Effector CD4-positive, alpha-beta T cell (primary cell): ENCODE measurements around the gene F10.
"Not testable (repeated sequence)": the region's sequence is repeated elsewhere in the genome, so short reads cannot be mapped to it uniquely, and the experiment has no call there.

Source experiments
- DNase-seq: peaks from one replicate; pipeline ENCODE4 v3.0.0-alpha.2; 2020

The F10 gene

DNA sequence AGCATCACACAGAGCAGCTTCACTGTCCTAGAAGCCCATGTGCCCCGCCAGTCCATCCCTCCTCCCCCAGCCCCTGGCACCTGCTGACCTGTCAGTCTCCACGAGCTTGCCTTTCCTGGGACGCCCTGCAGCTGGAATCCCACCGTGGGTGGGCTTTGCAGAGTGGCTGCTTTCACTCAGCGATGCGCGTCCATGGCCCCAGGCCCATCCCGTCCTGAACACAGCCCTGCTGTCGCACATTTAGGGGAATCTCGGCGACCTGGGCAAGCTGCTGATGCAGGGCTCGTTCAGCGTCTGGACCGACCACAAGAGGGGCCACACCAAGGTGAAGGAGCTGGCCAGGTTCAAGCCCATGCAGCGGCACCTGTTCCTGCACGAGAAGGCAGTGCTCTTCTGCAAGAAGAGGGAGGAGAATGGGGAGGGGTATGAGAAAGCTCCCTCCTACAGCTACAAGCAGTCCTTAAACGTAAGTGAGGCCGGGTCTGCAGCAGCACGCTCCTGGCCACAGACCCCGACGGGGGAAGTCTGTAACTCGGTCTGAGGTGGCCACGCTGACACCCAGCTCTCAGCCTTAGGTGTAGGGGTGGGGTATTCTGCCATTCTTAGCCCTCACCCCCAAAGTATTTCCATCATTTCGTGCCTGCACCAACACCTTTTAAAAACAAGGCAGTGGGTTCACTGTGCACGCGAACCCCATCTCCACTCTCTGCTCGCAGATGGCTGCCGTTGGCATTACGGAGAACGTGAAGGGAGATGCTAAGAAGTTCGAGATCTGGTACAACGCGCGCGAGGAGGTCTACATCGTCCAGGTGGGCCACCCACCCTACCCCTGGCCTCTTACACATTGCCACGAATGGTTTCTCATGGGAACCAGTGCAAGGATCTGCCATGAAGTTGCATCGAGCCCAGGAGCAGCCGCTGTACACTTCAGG, 35.3 kb upstream of the F10 start:
- DNase-seq = no peak

DNA sequence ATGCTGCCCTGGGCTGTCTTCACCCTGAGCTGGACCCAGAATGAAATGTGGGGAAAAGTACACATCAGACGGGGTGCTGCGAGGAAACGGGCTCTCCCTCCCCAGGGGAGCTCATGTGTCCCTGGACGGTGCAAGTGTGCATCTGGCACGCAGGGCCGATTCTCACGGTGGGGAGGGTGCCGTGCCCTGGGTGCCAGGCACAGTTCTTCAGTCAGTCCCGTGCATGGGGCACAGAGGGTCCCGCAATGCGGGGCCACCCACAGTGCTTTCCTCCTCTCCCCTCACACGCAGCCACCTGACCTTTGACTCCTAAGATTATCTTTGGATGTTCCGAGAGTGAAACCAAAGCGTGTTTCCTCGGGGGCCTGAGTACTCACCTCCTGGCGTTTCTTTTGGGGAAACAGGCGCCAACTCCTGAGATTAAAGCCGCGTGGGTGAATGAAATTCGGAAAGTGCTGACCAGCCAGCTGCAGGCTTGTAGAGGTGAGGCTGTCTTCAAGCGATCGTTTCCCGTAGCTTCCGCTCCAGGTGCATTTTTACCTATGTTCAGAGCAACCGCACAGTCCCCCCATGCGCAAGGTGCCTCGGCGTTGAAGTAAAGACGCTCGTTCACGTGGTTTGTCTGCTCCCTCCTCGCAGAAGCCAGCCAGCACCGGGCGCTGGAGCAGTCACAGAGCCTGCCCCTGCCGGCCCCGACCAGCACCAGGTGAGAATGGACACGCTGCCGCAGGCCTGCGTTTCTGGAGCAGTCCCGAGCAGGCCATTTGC, 34.5 kb upstream of the F10 start:
- no peak for DNase-seq

DNA sequence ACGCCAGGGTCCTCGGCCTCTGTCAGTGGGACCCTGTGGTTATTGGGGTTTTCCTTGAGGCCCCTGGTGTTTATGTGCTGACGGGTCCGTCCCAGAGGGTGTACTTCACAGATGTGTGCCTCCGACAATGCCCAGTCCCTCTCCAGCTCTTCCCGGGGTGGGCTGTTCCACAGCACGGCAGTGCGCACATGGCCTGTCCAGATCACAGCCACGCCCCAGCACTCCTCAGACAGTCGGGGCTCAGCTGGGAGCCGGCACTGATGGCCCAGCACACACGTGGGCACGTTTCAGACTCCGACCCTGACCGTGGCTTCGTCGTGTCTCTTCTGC, 33.9 kb upstream of the F10 start:
- no peak for DNase-seq

DNA sequence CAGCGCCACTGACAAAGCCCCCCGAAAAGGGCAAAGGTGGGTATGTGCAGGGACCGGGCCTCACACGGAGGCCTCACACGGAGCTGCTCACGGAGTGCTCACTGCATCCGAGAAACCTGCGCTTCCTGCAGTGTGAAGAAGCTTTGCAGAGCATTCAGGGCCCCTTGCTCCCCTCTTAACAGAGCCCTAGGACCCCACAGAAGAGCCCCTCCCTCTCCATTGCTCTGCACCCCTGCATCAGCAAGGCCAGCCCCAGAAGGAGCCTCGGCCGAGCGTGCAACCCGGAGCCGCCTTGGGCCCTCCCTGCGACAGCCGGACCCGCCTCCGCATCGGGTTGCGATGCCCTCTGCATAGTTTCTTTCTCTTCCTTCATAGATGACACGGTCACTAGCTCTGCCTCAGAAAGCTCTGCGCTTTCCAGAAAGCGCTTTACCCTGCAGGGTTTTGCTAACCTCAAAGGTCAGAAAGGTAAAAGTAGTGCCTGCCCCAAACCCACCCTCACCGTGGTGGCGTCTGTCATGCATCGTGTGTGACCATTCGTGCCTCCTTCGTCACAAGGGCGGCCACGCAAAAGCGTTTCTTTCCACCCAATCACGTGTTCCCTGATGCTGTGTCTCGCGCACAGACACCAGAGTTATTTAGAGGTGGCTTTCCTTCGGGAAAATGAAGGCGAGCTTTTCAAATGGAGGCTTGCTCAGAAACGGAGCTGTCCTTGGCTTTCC, 32.7 kb upstream of the F10 start:
- DNase-seq = no peak

DNA sequence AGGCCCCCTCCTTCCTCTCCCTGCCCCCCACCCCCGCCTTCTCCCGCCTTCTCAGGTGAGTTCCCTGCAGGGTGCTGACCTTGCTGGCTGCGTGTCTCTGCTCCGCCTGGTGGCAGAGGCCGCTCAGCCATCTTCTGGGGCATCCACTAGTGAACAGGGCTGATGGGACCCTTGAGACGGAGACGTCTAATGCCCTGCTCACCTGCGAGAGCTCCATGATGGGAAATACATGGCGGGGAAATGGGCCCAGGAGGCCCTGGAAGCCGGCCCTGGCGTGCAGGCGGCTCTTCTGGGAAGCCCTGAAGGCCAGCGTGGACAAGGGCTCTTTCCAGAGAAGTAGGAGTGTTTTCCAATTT, 32.2 kb upstream of the F10 start:
- no peak for DNase-seq

DNA sequence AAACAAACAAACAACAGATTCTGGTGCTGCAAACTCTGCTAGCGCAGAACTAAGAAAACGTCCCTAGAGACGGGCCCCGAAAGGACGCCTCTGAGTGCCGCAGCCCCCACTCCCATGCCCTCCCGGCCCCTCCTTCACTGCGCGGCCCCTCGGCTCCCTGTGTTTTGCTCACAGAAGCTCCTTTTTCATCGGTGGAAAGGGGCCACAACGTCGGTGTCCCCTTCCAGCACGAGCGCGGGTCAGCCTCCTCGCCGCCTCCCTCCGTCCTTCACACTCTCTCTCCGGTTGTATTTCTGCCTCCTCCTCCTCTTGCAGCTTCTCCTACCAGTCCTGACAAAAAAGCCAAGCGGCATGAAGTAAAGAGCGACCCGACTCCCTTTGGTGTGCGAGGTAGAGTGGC, 31.8 kb upstream of the F10 start:
- no peak for DNase-seq

DNA sequence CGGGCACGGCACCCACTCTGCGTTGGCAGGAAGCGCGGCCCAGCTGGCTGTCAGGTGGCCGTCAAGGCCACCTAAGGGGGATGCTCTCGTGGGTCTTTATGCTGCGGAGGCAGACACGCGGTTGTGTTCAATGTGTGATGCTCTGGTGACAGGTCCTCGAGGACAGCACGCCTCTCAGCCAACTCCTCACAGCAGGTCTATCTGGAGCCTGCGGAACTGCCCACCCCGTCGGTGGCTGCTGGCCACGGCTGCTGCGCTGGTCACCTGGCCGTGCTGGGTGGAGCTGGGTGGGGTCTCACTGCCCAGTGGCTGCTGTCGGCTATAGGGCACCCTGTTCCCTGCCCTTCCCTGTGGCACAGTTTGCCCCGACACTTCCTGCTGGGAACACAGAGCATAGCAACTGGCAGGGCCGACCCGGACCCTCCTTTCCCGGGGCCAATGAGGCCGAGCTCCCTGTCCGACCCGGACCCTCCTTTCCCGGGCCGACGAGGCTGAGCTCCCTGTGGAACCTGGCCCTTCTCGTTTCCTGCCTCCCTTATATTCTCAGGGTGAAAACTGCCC, 31.3 kb upstream of the F10 start:
- no peak for DNase-seq

DNA sequence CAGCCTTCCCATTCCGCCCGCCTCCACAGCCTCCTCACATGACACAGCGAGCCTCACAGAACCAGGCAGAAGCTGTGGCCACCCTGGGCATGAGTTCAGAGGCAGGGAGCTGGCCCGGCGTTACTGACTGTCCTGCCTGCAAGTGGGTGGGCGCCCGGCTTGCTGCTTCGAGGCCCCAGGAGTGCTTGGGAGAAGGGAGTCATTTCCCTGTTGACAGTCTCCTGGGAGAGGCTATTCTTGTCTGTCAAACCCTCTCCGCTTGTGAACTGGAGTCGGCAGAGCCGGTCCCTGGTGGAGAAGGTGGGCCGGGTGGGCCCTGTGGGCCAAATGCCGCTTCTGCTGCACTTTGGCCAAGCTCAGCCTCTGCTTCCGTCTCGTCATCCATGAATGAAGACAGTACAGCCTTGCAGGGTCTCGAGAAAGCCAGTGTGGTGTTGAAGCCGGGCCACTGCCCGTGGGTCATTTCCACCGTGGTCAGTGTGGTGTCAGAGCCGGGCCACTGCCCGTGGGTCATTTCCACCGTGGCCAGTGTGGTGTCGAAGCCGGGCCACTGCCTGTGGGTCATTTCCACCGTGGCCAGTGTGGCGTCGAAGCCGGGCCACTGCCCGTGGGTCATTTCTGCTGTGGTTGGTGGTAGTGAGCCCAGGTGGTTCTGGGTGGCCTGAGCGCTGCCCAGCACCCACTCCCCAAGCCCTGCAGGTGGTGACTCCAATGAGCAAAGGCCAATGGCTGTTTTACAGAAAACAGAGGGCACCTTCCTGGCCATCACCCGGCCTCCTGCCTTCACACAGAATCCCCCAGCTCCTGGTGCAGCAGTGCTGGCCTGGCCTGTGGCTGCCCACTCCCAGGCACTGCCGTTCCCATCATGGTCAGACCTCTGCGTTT, 30.5 kb upstream of the F10 start:
- DNase-seq = no peak

DNA sequence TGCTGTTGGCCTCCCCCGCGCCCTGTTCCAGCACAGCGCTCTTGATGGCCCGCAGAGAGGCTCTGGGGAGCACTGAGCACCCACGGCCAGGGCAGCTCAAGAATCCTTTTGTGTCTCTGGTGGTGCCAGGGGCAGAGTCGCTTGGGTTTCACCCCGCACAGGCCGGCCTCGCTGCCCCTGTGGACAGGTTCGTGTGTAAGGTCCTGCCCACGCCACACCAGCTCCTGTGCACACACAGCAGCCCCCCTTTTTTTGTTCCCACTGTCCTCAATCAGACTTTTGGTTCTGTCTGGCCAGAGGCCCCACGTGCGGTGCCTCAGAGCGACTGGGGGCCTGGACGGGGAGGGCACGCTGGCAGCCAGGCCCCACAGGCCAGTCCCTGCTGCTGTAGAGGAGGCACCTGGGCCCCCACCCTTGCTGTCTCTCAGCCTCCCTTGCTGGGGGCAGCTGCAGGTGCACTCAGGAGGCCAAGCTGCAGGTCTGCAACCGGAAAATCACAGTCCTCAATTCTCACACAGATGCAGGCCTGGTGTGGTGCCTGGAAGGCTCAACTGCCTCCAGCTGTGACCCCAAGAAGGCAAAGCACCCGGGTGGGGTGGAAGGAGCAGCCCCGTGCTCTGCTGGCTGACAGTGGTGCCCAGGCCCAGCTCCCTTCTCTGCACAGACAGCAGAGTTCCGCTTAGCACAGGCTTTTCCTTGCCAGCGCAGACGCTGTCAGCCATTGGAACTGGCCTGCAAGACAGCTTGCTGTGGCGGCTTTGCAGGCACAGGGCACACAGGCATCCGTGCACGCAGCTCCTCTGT, 29.6 kb upstream of the F10 start:
- no peak for DNase-seq

DNA sequence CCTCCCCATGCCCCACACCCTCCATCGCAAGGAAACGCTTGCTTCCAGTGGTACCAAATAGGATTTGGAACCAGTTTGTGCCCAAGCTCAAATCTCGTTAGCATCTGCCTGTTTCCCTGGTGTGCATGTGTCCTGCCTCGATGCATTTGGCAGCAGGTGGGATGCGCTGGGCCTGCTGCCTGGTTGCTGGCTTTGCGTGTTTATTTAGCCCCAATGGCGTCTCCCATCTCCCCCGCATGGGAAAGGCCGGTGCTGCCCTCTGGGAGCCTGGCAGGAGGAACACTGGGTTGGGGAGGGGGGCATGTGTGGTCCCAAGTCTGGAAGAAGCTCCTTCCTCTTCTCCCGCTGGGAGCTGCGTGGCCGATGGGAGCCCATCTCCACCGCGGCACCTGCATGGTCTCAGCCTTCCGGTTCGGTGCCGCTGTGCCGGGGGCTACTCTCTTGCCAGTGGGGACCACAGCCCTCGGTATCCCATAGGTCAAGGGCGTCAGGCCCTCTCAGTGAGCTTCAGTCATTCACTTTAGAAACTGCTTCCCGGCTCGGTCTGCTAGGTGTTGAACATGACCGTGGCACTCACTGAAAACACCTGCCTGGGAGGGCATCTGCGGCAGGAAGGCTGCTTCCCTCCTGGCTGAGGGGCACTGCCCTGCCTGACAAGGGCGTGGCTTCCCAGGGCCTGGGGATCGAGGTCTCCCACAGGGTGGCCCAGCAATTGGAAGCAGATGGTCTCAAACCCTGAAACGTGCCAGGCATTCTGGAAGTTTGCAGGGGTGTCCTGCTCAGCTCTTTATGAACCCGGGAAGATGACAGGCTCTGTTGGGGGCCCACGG, 28.8 kb upstream of the F10 start:
- no peak for DNase-seq

DNA sequence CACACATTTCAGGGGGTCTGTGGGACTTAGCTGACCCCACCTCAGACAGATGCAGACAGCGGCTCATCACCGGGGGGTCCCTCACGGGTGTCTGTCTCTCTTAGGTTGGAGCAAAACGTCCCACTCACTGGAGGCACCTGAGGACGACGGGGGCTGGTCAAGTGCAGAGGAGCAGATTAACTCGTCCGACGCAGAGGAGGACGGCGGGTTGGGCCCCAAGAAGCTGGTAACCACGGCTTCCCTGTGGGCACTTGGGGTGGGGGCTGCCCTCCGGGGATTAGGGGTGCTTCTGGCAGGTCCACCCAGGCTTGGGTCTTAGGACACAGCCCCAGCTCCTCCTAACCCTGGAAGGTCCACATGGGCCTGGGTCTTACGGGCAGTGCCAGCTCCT, 28.2 kb upstream of the F10 start:
- DNase-seq = no peak

DNA sequence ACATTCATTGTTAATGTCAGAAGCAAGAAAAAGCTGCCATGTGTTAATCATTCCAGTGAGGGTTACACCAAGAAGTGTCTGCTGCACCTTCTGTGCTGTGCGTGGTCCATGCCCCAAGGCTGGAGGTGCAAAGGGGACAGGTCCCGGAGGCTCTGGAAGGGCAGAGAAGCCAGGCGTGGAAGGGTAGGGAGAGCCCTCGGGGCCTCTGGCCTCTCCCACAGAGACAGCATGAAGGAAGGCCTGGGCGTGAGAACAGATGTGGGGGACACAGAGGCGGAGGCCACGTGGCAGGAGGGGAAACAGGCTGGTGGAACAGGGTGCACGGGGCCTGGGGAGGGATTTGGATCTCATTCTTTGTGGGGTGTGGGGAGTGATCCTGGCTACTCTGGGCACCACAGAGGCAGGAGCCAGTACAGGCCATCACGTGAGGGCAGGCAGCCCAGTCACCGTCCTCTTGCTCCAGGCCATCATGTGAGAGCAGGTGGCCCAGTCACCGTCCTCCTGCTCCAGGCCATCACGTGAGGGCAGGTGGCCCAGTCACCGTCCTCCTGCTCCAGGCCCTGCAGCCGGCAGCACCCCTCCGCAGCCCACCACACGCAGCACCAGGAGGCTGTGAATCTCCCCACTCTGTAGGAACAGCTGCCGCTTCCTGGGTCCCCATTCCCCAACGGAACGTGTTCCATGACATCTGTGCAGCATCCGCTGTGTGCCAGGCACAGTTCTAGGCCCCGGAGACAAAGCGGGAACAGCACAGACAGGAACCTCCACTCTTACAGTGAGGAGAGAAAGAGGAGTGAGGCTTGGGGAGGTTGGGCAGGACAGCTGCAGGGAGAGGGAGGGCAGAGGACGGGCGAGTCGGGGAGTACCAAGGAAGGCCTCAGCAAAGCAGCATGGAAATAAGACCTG, 27.2 kb upstream of the F10 start:
- no peak for DNase-seq

DNA sequence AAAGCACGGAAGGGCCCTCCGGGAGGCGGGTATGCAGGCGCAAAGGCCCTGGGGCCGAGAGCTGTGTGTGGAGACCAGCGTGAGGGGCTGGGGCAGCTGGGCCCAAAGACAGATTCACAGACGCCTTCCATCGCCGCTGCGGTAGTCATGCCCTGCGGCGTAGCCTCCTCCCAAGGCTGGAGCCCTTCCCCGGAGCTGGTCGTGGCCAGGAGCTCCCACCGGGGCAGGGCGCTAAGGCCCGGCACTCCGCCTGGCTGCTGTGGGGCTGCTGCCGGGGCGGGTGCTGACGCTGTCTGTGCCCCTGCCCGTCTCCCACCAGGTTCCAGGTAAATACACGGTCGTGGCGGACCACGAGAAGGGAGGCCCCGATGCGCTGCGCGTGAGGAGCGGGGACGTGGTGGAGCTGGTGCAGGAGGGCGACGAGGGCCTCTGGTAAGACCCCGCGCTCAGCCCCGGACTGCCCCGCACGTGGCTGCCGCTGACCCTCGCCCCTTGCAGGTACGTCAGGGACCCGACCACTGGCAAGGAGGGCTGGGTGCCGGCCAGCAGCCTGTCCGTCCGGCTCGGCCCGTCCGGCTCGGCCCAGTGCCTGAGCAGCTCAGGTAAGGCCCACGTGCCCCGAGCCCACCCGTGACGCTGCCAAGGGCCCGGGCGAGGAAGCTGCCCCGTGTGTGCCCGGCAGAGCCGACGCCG, 26.4 kb upstream of the F10 start:
- no peak for DNase-seq

DNA sequence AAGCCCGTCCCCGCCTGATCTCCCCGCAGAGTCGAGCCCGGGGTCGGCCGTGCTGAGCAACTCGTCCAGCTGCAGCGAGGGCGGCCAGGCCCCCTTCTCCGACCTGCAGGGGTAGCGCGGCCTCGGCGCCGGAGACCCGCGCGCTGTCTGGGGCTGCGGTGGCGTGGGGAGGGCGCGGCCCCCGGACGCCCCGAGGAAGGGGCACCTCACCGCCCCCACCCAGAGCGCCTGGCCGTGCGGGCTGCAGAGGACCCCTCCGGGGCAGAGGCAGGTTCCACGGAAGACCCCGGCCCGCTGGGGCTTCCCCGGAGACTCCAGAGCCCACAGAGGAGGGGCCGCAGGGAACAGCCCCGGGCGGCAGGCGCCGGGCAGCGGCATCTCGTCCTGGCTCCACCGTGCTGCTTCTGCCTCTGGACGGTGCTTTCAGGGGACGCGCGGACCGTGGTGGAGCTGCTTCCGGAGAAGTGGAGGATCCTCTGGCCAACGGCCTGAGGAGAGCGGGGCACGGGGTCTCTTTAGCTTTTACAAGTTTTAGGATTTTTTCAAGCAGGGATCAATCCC, 25.8 kb upstream of the F10 start:
- DNase-seq = no peak

DNA sequence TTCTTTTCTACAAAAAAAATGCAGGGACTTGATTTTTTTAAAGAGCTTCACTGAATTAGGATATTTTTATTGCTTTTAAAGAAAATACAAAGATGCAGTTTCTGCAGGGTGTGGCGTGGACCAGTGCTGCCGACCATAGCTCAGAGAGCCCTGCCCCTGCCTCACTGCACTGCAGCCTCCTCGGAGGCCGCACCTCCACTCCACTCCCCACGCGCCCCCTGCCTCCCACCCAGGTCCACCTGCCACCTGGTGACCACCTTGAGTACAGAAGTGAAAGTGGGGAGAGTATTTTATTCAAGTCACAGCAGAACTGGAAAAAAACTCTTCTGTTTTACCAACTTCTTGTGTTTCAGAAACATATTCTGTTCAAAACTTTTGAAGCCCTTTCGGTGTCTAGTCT, 24.9 kb upstream of the F10 start:
- no peak for DNase-seq

DNA sequence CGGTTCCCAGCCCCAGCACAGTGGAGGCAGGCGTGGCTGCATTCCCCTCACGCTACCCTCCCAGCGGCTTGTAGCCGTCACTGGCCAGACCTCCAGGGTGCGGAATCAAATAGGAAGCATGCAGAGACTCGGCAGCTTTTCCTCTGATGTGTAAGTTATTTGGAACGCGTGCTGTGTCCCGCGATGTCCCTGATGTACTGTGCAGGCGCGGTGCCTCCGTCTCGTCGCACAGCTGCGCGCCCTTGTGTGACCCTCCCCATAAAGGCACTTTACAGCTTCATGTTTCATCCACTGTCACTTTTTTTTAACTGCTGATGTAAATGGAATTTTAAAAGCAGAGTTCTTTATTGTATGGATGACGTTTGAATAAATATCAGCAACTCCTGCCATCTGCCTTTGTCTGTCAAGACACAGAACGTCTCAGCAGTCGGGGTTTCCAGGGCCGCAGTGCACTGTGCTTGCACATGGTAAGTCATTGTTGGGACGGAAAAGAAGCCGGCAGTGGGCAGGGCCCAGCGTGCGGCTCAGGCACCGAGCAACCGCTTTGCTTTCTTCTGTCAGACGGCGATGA, 24.4 kb upstream of the F10 start:
- DNase-seq = no peak

DNA sequence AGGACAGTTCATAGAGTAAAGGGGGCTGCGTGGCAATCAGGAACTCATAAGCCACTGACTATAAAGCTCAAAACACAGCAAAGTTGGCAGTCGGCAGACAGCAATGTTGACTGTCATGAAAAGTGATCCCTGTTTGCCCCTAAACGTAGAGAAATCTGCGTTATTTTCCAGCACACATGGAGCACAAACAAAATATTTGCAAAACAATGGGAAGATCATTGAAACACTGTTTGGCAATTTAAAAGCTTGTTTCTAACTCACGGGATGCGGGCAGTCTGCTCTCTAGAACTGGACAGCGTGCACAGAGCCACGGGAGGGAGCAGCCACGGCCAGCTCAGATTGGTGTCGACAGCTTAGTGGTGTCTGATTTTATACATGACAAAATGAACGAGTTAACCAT, 23.5 kb upstream of the F10 start:
- DNase-seq = no peak

DNA sequence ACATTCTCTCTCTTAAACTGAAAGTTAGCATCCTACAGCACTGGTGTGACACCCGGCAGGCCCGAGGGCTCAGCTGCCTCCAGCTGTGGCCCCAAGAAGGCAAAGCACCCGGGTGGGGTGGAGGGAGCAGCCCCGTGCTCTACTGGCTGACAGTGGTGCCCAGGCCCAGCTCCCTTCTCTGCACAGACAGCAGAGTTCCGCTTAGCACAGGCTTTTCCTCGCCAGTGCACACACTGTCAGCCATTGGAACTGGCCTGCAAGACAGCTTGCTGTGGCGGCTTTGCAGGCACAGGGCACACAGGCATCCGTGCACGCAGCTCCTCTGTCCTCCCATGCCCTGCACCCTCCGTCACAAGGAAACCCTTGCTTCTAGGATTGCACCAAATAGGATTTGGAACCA, 20.3 kb upstream of the F10 start:
- DNase-seq = not testable (repeated sequence)
